ENCODE results near the gene ADARB1.

ADARB1 gene

GRCh38 chr21:45209685-45210284, 135.4 kb downstream of the ADARB1 start:
- DNase-seq, result no peak

- DNase-seq, result no peak
These were observed 136.1 kb downstream of the ADARB1 start for GRCh38 chr21:45210461-45210983.

- DNase-seq, result no peak
These were observed 137.3 kb downstream of the ADARB1 start for GRCh38 chr21:45211661-45212060.

GRCh38 chr21:45213392-45213791, 139.0 kb downstream of the ADARB1 start:
- DNase-seq, result no peak

- no peak for DNase-seq
These were observed 140.8 kb downstream of the ADARB1 start for GRCh38 chr21:45215213-45215612.

GRCh38 chr21:45217010-45217409, 142.6 kb downstream of the ADARB1 start:
- no peak for DNase-seq

GRCh38 chr21:45219517-45219916, 145.1 kb downstream of the ADARB1 start:
- DNase-seq, result no peak

- DNase-seq, result no peak
These were observed 145.7 kb downstream of the ADARB1 start for GRCh38 chr21:45220071-45220481.

- no peak for DNase-seq
These were observed 146.5 kb downstream of the ADARB1 start for GRCh38 chr21:45220714-45221490.

GRCh38 chr21:45222001-45222400, 147.6 kb downstream of the ADARB1 start:
- DNase-seq, result no peak

GRCh38 chr21:45223236-45224185, 149.1 kb downstream of the ADARB1 start:
- DNase-seq, result no peak

- DNase-seq, result peak; percentile 88
These were observed 150.0 kb downstream of the ADARB1 start for GRCh38 chr21:45224189-45224938.

GRCh38 chr21:45225041-45225740, 150.8 kb downstream of the ADARB1 start:
- no peak for DNase-seq

- DNase-seq, result no peak
These were observed 151.5 kb downstream of the ADARB1 start for GRCh38 chr21:45225741-45226327.

GRCh38 chr21:45226540-45227326, 152.4 kb downstream of the ADARB1 start:
- peak; percentile 73 for DNase-seq

GRCh38 chr21:45227735-45228134, 153.4 kb downstream of the ADARB1 start:
- DNase-seq, result no peak

GRCh38 chr21:45228171-45228641, 153.8 kb downstream of the ADARB1 start:
- DNase-seq, result peak; percentile 87

GRCh38 chr21:45228656-45229240, 154.4 kb downstream of the ADARB1 start:
- no peak for DNase-seq

- DNase-seq, result no peak
These were observed 157.3 kb downstream of the ADARB1 start for GRCh38 chr21:45231705-45232104.

GRCh38 chr21:45234127-45234526, 159.7 kb downstream of the ADARB1 start:
- no peak for DNase-seq

Measured in activated effector memory CD4-positive, alpha-beta T cell treated with anti-CD3 and anti-CD28 coated beads, Interleukin-2, amount 50 U/mL, for 16 hours (primary cell).